RWPE2 (cell line): ENCODE results near the gene CHRNA9.
"Not testable (repeated sequence)": the region's sequence is repeated elsewhere in the genome, so short reads cannot be mapped to it uniquely, and the experiment has no call there.

Source experiments
- ATAC-seq: fragments of 200-7000 bp; cut with Tn5 transposase; 3 replicates; pipeline ENCODE4 v1.9.1; 2021; ENCODE audit warnings: low read depth
- DNase-seq: peaks from one replicate; pipeline ENCODE4 v3.0.0-alpha.2; 2020; ENCODE audit warnings: low spot score
- H3K27ac ChIP-seq: fragments of 450-650 bp; 2 replicates; pipeline ENCODE4 v1.5.1; 2017; ENCODE audit warnings: mild to moderate bottlenecking; ENCODE audit not compliant: poor library complexity, severe bottlenecking
- H3K27me3 ChIP-seq: fragments of 250-450 bp; sonication (Bioruptor Pico); 2 replicates; pipeline ENCODE4 v1.5.1; 2021; ENCODE audit warnings: mild to moderate bottlenecking, moderate library complexity; ENCODE audit not compliant: insufficient read depth, poor library complexity, severe bottlenecking
- H3K36me3 ChIP-seq: fragments of 250-450 bp; sonication (Bioruptor Pico); 2 replicates; pipeline ENCODE4 v1.5.1; 2020; ENCODE audit warnings: low read depth, mild to moderate bottlenecking, moderate library complexity
- H3K4me1 ChIP-seq: fragments of 250-450 bp; sonication (Bioruptor Pico); 2 replicates; pipeline ENCODE4 v1.5.1; 2021; ENCODE audit warnings: mild to moderate bottlenecking, moderate library complexity; ENCODE audit not compliant: insufficient read depth, poor library complexity, severe bottlenecking
- H3K4me3 ChIP-seq: fragments of 250-450 bp; sonication (Bioruptor Pico); 2 replicates; pipeline ENCODE4 v1.5.1; 2021; ENCODE audit warnings: mild to moderate bottlenecking, moderate library complexity; ENCODE audit not compliant: severe bottlenecking
- H3K9me3 ChIP-seq: fragments of 250-450 bp; sonication (Bioruptor Pico); 2 replicates; pipeline ENCODE4 v1.5.1; 2021; ENCODE audit warnings: mild to moderate bottlenecking, moderate library complexity; ENCODE audit not compliant: severe bottlenecking
- CTCF ChIP-seq: fragments of 450-650 bp; IDR thresholded peaks from one replicate; pipeline ENCODE4 v1.5.1; 2017; ENCODE audit warnings: mild to moderate bottlenecking, moderate library complexity; ENCODE audit not compliant: poor library complexity, severe bottlenecking

The CHRNA9 gene

GRCh38 chr4:40292313-40292759, 42.8 kb upstream of the CHRNA9 start:
- Histone ChIP-seq H3K27ac (peak overlapping the region; percentile 51), H3K36me3 (no peaks in the 10 kb centered on the region), H3K4me1 (peaks cover 17% of the 10 kb centered on the region), H3K27me3 (no peaks in the 10 kb centered on the region), H3K9me3 (no peaks in the 10 kb centered on the region), H3K4me3 (no peak overlapping the region)
- DNase-seq (no peak), ATAC-seq (no peak; the same call in 2 of the 3 replicates)
- TF ChIP-seq CTCF: no peak

- Histone ChIP-seq H3K36me3 (no peaks in the 10 kb centered on the region), H3K27ac (no peak overlapping the region), H3K27me3 (no peaks in the 10 kb centered on the region), H3K4me1 (peaks cover 19% of the 10 kb centered on the region), H3K9me3 (no peaks in the 10 kb centered on the region), H3K4me3 (no peak overlapping the region)
- ATAC-seq (no peak), DNase-seq (no peak)
- no peak for TF ChIP-seq CTCF
Measured at GRCh38 chr4:40294339-40294738, 40.8 kb upstream of the CHRNA9 start.

GRCh38 chr4:40295030-40295429, 40.1 kb upstream of the CHRNA9 start:
- H3K4me1 ChIP-seq: peaks cover 19% of the 10 kb centered on the region
- not testable (repeated sequence) for H3K36me3 ChIP-seq, ATAC-seq, H3K9me3 ChIP-seq, DNase-seq, H3K27me3 ChIP-seq, H3K27ac ChIP-seq, H3K4me3 ChIP-seq

- H3K27ac ChIP-seq: no peak overlapping the region
- DNase-seq (no peak), ATAC-seq (no peak)
- no peaks in the 10 kb centered on the region for H3K36me3 ChIP-seq
- H3K27me3 ChIP-seq: no peaks in the 10 kb centered on the region
- H3K4me1 ChIP-seq: peaks cover 15% of the 10 kb centered on the region
- no peak for TF ChIP-seq CTCF
- no peaks in the 10 kb centered on the region for H3K9me3 ChIP-seq
- no peak overlapping the region for H3K4me3 ChIP-seq
Measured at GRCh38 chr4:40295572-40295971, 39.6 kb upstream of the CHRNA9 start.

- no peak overlapping the region for H3K27ac ChIP-seq
Measured at GRCh38 chr4:40299126-40299525, 36.0 kb upstream of the CHRNA9 start.

More at GRCh38 chr4:40299126-40299525, 36.0 kb upstream of the CHRNA9 start:
- H3K4me1 ChIP-seq: peaks cover 7% of the 10 kb centered on the region
- H3K4me3 ChIP-seq: no peak overlapping the region
- no peak for TF ChIP-seq CTCF
- no peaks in the 10 kb centered on the region for H3K9me3 ChIP-seq
- no peak for DNase-seq
- H3K27me3 ChIP-seq: no peaks in the 10 kb centered on the region
- ATAC-seq: no peak
- no peaks in the 10 kb centered on the region for H3K36me3 ChIP-seq
